OCI-LY3 (cell line): ENCODE data around the gene LAMTOR2.

Source experiments
- H2AFZ ChIP-seq: fragments of 200-600, 300-600 bp; shearing (Covaris generic); 2 replicates; pipeline ENCODE4 v1.6.0; 2014; ENCODE audit warnings: antibody characterized with exemption, low read depth, low read length
- H3K27ac ChIP-seq: fragments of 200-600, 300-600 bp; sonication (generic); 2 replicates; pipeline ENCODE4 v1.5.1; 2014; ENCODE audit warnings: mild to moderate bottlenecking, low read length, moderate library complexity, mixed read lengths
- H3K27me3 ChIP-seq: fragments of 200-600, 300-600 bp; sonication (generic); 2 replicates; pipeline ENCODE4 v1.6.1; 2014; ENCODE audit warnings: low read depth, low read length, mixed read lengths
- H3K36me3 ChIP-seq: fragments of 200-600, 300-600 bp; sonication (generic); replicated peaks from 2 replicates; pipeline ENCODE3; 2014; ENCODE audit warnings: low read depth, low read length, mixed read lengths
- H3K4me1 ChIP-seq: fragments of 300-600, 200-600 bp; sonication (generic); 2 replicates; pipeline ENCODE4 v1.6.1; 2014; ENCODE audit warnings: low read length, mixed read lengths
- H3K4me2 ChIP-seq: fragments of 200-600, 300-600 bp; sonication (generic); 2 replicates; pipeline ENCODE4 v1.6.1; 2014; ENCODE audit warnings: low read length, mixed read lengths
- H3K4me3 ChIP-seq: fragments of 300-600, 200-600 bp; sonication (generic); 2 replicates; pipeline ENCODE4 v1.5.1; 2014; ENCODE audit warnings: antibody characterized with exemption, mild to moderate bottlenecking, low read length, moderate library complexity
- H3K79me2 ChIP-seq: fragments of 300-600, 200-600 bp; shearing (Covaris generic); 2 replicates; pipeline ENCODE4 v1.6.1; 2014; ENCODE audit warnings: mild to moderate bottlenecking, low read length, mixed read lengths
- H3K9ac ChIP-seq: fragments of 300-600, 200-600 bp; shearing (Covaris generic); 2 replicates; pipeline ENCODE4 v1.6.0; 2014; ENCODE audit warnings: mild to moderate bottlenecking, low read length, moderate library complexity
- H3K9me3 ChIP-seq: fragments of 200-600, 300-600 bp; shearing (Covaris generic); 2 replicates; pipeline ENCODE4 v1.6.1; 2014; ENCODE audit warnings: low read length, mixed read lengths; ENCODE audit not compliant: insufficient read depth
- H4K20me1 ChIP-seq: fragments of 200-600, 300-600 bp; sonication (generic); 2 replicates; pipeline ENCODE4 v1.6.1; 2016; ENCODE audit warnings: low read length, mixed read lengths; ENCODE audit not compliant: insufficient read depth
- EZH2phosphoT487 ChIP-seq: fragments of 200-600 bp; shearing (Covaris generic); IDR thresholded peaks from 2 replicates; pipeline ENCODE4 v1.6.1; 2018; ENCODE audit warnings: antibody characterized with exemption, mixed run types, low read depth
- TF ChIP-seq, protein P1 (sequence below): fragments of 200-600, 300-600 bp; sonication (generic); IDR thresholded peaks from 2 replicates; pipeline ENCODE4 v1.5.1; 2014; ENCODE audit warnings: antibody characterized with exemption, low read length, low read depth

Gene LAMTOR2

DNA sequence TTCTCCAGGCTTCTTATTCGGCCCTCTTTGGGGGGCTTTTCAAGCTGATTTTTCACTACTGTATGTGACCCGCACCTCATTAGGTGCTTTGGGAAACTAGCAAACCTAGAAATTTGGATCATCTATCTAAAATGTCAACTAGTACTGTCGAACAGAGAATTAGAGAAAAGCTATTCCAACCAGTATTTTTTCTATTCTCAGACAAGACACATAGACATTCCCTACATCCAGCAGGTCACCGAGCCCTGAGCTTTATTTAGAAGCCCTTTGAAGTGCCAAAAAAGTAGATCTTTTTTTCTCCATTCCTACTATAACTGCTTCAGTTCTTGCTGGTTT lies 33.5 kb upstream of the LAMTOR2 start:
- Histone ChIP-seq H3K27me3 (peaks cover 5% of the 10 kb centered on the region; the same call in 1 of the 2 replicates), H3K9ac (peak overlapping the region; percentile 70), H3K79me2 (peaks cover 24% of the 10 kb centered on the region), H2AFZ (peak overlapping the region; percentile 94), H4K20me1 (no peaks in the 10 kb centered on the region), H3K27ac (no peak overlapping the region), H3K36me3 (peaks cover 22% of the 10 kb centered on the region), H3K4me3 (peak overlapping the region; percentile 79), H3K9me3 (no peaks in the 10 kb centered on the region), H3K4me2 (peak overlapping the region; percentile 91), H3K4me1 (peaks cover 13% of the 10 kb centered on the region)
- TF ChIP-seq, protein P1, sequence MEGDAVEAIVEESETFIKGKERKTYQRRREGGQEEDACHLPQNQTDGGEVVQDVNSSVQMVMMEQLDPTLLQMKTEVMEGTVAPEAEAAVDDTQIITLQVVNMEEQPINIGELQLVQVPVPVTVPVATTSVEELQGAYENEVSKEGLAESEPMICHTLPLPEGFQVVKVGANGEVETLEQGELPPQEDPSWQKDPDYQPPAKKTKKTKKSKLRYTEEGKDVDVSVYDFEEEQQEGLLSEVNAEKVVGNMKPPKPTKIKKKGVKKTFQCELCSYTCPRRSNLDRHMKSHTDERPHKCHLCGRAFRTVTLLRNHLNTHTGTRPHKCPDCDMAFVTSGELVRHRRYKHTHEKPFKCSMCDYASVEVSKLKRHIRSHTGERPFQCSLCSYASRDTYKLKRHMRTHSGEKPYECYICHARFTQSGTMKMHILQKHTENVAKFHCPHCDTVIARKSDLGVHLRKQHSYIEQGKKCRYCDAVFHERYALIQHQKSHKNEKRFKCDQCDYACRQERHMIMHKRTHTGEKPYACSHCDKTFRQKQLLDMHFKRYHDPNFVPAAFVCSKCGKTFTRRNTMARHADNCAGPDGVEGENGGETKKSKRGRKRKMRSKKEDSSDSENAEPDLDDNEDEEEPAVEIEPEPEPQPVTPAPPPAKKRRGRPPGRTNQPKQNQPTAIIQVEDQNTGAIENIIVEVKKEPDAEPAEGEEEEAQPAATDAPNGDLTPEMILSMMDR, result no peak
- no peak for TF ChIP-seq EZH2phosphoT487

DNA sequence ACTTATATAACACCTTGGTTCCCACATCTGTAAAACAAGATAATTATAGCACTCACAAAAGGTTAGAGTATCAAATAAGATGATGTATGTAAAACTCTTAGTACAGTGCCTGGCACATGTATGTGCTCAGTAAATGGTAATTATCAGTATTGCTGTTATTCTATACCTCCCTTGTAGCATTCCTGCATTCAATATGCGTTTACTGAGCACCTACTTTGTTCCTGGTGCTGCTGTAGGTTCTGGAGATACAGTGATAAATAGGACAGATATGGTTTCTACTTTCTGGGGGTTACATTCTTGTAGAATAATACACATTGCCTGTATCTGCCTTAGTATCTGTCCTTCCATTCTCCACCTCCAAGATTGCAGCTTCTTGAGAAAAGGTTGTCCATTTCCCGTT lies 32.6 kb upstream of the LAMTOR2 start:
- H3K27ac ChIP-seq, result no peak overlapping the region
- no peak for TF ChIP-seq EZH2phosphoT487
- TF ChIP-seq, protein P1, result no peak
- no peaks in the 10 kb centered on the region for H3K9me3 ChIP-seq
- no peak overlapping the region for H3K9ac ChIP-seq
- H3K27me3 ChIP-seq, result peaks cover 5% of the 10 kb centered on the region; the same call in 1 of the 2 replicates
- H3K36me3 ChIP-seq, result peaks cover 16% of the 10 kb centered on the region
- H3K4me2 ChIP-seq, result no peak overlapping the region
- peaks cover 24% of the 10 kb centered on the region for H3K79me2 ChIP-seq
- no peak overlapping the region for H2AFZ ChIP-seq
- H3K4me1 ChIP-seq, result peaks cover 13% of the 10 kb centered on the region
- no peak overlapping the region for H3K4me3 ChIP-seq
- H4K20me1 ChIP-seq, result no peaks in the 10 kb centered on the region

DNA sequence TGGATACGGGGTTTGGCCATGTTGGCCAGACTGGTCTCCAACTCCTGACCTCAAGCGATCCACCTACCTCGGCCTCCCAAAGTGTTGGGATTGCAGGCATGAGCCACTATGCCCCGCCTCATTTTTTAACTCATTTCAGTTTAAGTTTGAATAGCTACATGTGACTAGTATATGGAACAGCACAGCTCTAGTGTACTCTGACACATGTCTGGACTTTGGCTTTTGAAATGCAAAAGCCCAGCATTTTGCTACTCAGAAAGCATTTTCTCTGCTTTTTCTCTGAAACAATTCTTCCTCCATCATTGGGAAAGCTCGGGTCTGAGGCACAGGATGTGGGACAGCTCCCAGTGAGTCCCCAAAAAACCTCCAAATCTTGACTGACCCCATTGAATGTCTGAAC lies 29.8 kb upstream of the LAMTOR2 start:
- Histone ChIP-seq H4K20me1 (no peaks in the 10 kb centered on the region), H3K9me3 (no peaks in the 10 kb centered on the region), H2AFZ (no peak overlapping the region), H3K9ac (no peak overlapping the region), H3K79me2 (peaks cover 9% of the 10 kb centered on the region), H3K36me3 (peaks cover 2% of the 10 kb centered on the region), H3K27ac (no peak overlapping the region), H3K4me1 (peaks cover 6% of the 10 kb centered on the region), H3K27me3 (peaks cover 5% of the 10 kb centered on the region; the same call in 1 of the 2 replicates), H3K4me3 (no peak overlapping the region), H3K4me2 (no peak overlapping the region)
- no peak for TF ChIP-seq EZH2phosphoT487
- TF ChIP-seq, protein P1, result no peak

DNA sequence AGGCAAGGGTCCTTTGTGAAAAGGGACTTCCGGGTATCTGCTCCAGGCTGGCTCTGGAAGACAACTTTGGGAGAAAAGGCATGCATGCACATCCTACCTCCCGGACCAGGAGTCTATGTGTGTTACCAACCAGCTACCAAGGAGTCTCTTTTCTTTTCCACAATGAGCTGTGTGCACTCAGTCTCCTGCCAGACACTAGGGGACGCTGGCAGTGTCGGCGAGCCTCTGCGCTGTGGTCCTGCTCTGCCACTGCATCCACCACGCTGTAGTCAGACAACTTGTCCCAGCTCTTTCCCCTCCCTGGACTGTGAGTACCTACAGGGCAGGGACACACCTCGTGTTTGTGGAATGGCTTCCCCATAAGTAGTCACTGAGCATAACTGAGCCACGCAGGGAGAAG lies 28.7 kb upstream of the LAMTOR2 start:
- Histone ChIP-seq H3K79me2 (no peaks in the 10 kb centered on the region), H3K9ac (no peak overlapping the region), H3K4me3 (no peak overlapping the region), H3K36me3 (no peaks in the 10 kb centered on the region), H3K27ac (no peak overlapping the region), H3K27me3 (peaks cover 5% of the 10 kb centered on the region; the same call in 1 of the 2 replicates), H2AFZ (peak overlapping the region; percentile 82; the same call in 1 of the 2 replicates), H3K4me2 (peak overlapping the region; percentile 48), H3K9me3 (no peaks in the 10 kb centered on the region), H3K4me1 (peaks cover 3% of the 10 kb centered on the region; the same call in 1 of the 2 replicates), H4K20me1 (no peaks in the 10 kb centered on the region)
- TF ChIP-seq, protein P1, result peak; percentile 58
- no peak for TF ChIP-seq EZH2phosphoT487
